CD1c-positive myeloid dendritic cell (primary cell): Measurements from ENCODE around the gene CBX8.
"Not testable (repeated sequence)": the region's sequence is repeated elsewhere in the genome, so short reads cannot be mapped to it uniquely, and the experiment has no call there.

ENCODE experiments used
- DNase-seq: peaks from one replicate; pipeline ENCODE4 v3.0.0-alpha.2; 2016; ENCODE audit errors: extremely low spot score

The CBX8 gene

GRCh38 chr17:79779084-79779529, 17.8 kb downstream of the CBX8 start:
- no peak for DNase-seq

GRCh38 chr17:79778504-79779083, 18.3 kb downstream of the CBX8 start:
- DNase-seq = no peak

GRCh38 chr17:79777894-79778503, 18.9 kb downstream of the CBX8 start, which contains the start of gene CBX2:
Gene CBX2, plus strand, starts transcription at chr17:79778148. Its CDS starts 88 bp downstream, at chr17:79778236.
- DNase-seq = peak; percentile 88

- peak; percentile 53 for DNase-seq
These were observed 19.6 kb downstream of the CBX8 start for GRCh38 chr17:79777120-79777893.

GRCh38 chr17:79776376-79777119, 20.3 kb downstream of the CBX8 start:
- no peak for DNase-seq

- no peak for DNase-seq
These were observed 21.2 kb downstream of the CBX8 start for GRCh38 chr17:79775632-79776031.

- no peak for DNase-seq
These were observed 22.3 kb downstream of the CBX8 start for GRCh38 chr17:79774561-79774975.

GRCh38 chr17:79772726-79773125, 24.2 kb downstream of the CBX8 start:
- not testable (repeated sequence) for DNase-seq

GRCh38 chr17:79771276-79771675, 25.6 kb downstream of the CBX8 start:
- DNase-seq = no peak

GRCh38 chr17:79769570-79770506, 27.0 kb downstream of the CBX8 start:
- no peak for DNase-seq

GRCh38 chr17:79765708-79766107, 31.2 kb downstream of the CBX8 start:
- DNase-seq = no peak

- no peak for DNase-seq
These were observed 34.8 kb downstream of the CBX8 start for GRCh38 chr17:79761894-79762589.

- DNase-seq = no peak
These were observed 36.5 kb downstream of the CBX8 start for GRCh38 chr17:79760197-79760906.

GRCh38 chr17:79758271-79758670, 38.6 kb downstream of the CBX8 start:
- no peak for DNase-seq

- DNase-seq = no peak
These were observed 39.6 kb downstream of the CBX8 start for GRCh38 chr17:79757140-79757745.

- no peak for DNase-seq
These were observed 41.3 kb downstream of the CBX8 start for GRCh38 chr17:79755591-79755990.

GRCh38 chr17:79754903-79755302, 42.0 kb downstream of the CBX8 start:
- not testable (repeated sequence) for DNase-seq

GRCh38 chr17:79754370-79754769, 42.5 kb downstream of the CBX8 start:
- no peak for DNase-seq

- peak; percentile 38 for DNase-seq
These were observed 44.7 kb downstream of the CBX8 start for GRCh38 chr17:79752175-79752574.
